Measurements from ENCODE around the gene MIER1.
"Not testable (repeated sequence)": the region's sequence is repeated elsewhere in the genome, so short reads cannot be mapped to it uniquely, and the experiment has no call there.

MIER1 gene

GRCh38 chr1:66933887-66934700, 9.3 kb downstream of the MIER1 start:
- no peak for DNase-seq
- in situ Hi-C loops (cut with MboI; ENCODE audit: low pct_unique_long_range_greater_than_20kb, low sequenced_read_pairs): no loop called here

GRCh38 chr1:66937529-66938234, 12.9 kb downstream of the MIER1 start:
- no peak for DNase-seq

GRCh38 chr1:66938613-66939012, 13.8 kb downstream of the MIER1 start:
- no peak for DNase-seq
- in situ Hi-C loops (cut with MboI; ENCODE audit: low pct_unique_long_range_greater_than_20kb, low sequenced_read_pairs): no loop called here

More at GRCh38 chr1:66937529-66938234, 12.9 kb downstream of the MIER1 start:
- in situ Hi-C loops (cut with MboI; ENCODE audit: low pct_unique_long_range_greater_than_20kb, low sequenced_read_pairs): no loop called here

DNA sequence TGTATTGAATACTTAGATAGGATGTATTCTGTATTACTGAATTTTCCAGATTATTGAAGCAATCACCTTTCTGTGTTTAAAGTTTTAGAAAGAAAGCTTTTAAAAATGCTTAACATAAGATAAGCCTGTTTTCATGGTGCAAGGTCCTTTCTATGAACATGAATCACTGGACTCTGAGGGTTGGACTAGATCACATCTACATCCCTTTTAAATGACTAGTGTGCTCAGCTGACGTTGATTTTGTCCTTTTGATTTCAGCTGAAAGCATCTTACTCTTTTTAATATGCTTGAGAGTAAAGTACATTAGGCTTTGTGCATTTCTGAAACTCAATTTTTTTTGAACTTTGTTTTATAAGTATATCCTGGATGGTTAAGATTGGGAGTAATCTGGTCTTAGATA, 16.2 kb downstream of the MIER1 start:
- in situ Hi-C loops (cut with MboI; ENCODE audit: low pct_unique_long_range_greater_than_20kb, low sequenced_read_pairs): no loop called here
- DNase-seq: no peak

DNA sequence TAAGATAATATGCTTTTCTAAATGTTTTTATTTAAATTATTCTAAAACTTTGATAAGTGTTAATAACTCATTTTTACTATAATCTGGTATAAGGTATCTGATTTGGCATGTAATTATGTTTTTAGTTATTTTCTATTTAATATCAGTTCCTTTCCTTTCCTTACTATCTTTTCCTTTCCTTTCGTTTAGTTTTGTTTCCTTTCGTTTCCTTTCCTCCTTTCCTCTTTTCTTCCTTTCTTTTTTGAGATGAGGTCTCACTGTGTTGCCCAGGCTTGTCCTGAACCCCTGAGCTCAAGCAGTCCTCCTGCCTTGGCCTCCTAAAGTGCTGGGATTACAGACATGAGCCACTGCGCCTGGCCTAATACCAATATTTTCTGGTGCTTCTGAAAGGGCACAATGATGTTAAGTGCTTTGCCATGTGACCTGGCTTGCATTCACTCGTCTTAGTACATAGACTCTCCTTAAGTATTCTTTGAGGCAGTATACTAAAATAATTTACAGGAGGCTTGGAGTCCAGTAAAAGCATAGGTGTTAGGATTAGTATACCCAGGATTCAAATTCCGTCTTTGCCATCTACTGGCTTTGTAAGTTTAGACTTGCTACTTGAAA, 18.7 kb downstream of the MIER1 start:
- in situ Hi-C loops (cut with MboI; ENCODE audit: low pct_unique_long_range_greater_than_20kb, low sequenced_read_pairs): no loop called here
- DNase-seq: no peak

GRCh38 chr1:66944330-66945274, 19.8 kb downstream of the MIER1 start:
- DNase-seq: no peak
- in situ Hi-C loops (cut with MboI; ENCODE audit: low pct_unique_long_range_greater_than_20kb, low sequenced_read_pairs): no loop called here

GRCh38 chr1:66945316-66945715, 20.5 kb downstream of the MIER1 start:
- in situ Hi-C loops (cut with MboI; ENCODE audit: low pct_unique_long_range_greater_than_20kb, low sequenced_read_pairs): no loop called here
- no peak for DNase-seq

DNA sequence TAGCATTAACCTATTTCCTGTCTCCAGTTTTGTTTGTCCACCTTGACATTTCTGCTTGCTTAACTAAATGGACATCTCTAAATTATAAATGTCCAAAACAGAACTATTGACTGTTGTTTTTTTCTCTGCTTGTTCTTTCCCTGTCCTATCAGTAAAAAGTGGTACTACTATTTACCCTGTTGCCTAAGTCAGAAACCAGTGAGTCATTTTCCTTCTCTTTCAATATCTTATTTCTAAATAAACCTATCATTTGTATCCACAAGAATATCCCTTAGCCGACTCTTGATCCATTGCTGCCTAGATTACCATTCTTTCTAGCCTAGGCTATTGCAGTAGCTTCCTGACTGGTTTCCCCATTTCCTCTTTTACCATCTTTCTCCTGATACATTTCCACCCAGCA, 22.5 kb downstream of the MIER1 start:
- in situ Hi-C loops (cut with MboI; ENCODE audit: low pct_unique_long_range_greater_than_20kb, low sequenced_read_pairs): no loop called here

GRCh38 chr1:66951513-66951912, 26.7 kb downstream of the MIER1 start:
- in situ Hi-C loops (cut with MboI; ENCODE audit: low pct_unique_long_range_greater_than_20kb, low sequenced_read_pairs): no loop called here
- DNase-seq: no peak

More for the DNA sequence above, 22.5 kb downstream of the MIER1 start:
- DNase-seq: no peak

- in situ Hi-C loops (cut with MboI; ENCODE audit: low pct_unique_long_range_greater_than_20kb, low sequenced_read_pairs): no loop called here
- no peak for DNase-seq
Observed at GRCh38 chr1:66954208-66954607, 29.4 kb downstream of the MIER1 start.

GRCh38 chr1:66957938-66958337, 33.1 kb downstream of the MIER1 start:
- no peak for DNase-seq
- in situ Hi-C loops (cut with MboI; ENCODE audit: low pct_unique_long_range_greater_than_20kb, low sequenced_read_pairs): no loop called here

DNA sequence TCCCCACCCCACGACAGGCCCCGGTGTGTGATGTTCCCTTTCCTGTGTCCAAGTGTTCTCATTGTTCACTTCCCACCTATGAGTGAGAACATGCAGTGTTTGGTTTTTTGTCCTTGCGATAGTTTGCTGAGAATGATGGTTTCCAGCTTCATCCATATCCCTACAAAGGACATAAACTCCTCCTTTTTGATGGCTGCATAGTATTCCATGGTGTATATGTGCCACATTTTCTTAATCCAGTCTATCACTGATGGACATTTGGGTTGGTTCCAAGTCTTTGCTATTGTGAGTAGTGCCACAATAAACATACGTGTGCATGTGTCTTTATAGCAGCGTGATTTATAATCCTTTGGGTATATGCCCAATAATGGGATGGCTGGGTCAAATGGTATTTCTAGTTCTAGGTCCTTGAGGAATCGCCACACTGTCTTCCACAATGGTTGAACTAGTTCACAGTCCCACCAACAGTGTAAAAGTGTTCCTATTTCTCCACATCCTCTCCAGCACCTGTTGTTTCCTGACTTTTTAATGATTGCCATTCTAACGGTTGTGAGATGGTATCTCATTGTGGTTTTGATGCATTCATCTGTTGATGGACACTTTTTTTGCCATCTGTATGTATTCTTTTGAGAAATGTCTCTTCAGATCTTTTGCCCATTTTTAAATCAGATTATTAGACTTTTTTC, 41.5 kb downstream of the MIER1 start:
- in situ Hi-C loops (cut with MboI; ENCODE audit: low pct_unique_long_range_greater_than_20kb, low sequenced_read_pairs); DNase-seq: not testable (repeated sequence)

DNA sequence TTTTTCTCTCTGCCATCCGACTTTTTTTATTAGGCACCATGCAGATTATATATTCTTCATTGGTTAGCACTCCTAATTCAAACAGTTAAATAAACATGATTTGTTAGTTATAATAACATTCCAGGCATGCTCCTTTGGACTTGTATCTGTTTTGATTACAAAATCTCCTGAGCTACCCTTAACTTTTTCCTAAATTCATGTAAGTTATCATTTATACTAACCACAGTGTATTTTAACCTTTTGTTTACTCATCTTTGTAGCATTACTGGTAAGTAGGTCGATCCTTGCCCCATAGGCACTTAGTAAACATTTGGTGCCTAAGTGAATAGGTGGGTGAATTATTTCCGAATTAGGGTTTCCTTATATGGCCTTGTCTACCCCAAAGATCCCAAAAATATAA, 43.8 kb downstream of the MIER1 start:
- in situ Hi-C loops (cut with MboI; ENCODE audit: low pct_unique_long_range_greater_than_20kb, low sequenced_read_pairs): no loop called here
- DNase-seq: no peak

- DNase-seq: no peak
- in situ Hi-C loops (cut with MboI; ENCODE audit: low pct_unique_long_range_greater_than_20kb, low sequenced_read_pairs): loop anchor here (25.0 kb wide), 1 partner anchor 216 kb away; the partner anchor contains the start of gene DYNLT5
Observed at GRCh38 chr1:66978201-66978600, 53.4 kb downstream of the MIER1 start.

DNA sequence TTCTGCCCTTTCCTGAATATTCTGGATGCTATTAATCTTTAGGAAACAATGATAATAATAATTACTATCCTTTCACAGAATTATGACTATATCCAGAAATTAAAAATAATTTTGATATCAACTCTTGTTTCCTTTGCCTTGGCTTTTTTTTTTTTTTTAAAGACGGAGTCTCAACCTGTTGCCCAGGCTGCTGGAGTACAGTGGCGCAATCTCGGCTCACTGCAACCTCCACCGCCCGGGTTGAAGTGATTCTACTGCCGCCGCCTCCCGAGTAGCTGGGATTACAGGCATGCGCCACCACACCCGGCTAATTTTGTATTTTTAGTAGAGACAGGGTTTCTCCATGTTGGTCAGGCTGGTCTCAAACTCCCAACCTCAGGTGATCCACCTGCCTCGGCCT, 54.8 kb downstream of the MIER1 start:
- not testable (repeated sequence) for DNase-seq
- in situ Hi-C loops (cut with MboI; ENCODE audit: low pct_unique_long_range_greater_than_20kb, low sequenced_read_pairs): loop anchor here (25.0 kb wide), 1 partner anchor 217 kb away; the partner anchor contains the start of gene DYNLT5

DNA sequence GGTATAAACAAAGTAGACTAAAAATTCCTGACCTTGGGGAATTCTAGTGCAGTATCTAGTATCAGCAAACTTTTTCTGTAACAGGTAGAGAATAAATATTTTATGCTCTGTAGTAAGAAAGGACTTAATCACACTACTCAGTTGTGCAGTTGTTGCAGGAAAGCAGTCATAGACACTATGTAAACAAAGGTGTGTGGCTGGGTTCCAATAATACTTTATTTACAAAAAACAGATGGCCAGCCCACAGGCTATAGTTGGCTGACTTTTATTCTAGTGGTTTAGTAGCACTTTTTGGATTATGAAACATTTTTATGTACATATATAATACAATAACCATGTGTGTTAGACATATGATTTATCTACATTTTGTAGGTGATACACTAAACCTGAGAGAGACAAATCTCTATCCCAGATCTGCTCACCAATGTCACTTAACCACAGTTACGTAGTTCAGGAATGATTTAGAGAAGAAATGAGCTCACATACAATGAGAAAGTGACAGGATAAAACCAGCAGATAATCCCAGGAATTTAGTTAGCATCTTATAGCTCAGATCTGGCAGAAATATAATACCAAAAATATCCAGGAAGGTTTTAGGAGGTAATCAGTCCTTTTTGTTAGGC, 56.1 kb downstream of the MIER1 start:
- in situ Hi-C loops (cut with MboI; ENCODE audit: low pct_unique_long_range_greater_than_20kb, low sequenced_read_pairs): loop anchor here (25.0 kb wide), 1 partner anchor 219 kb away; the partner anchor contains the start of gene DYNLT5
- no peak for DNase-seq

DNA sequence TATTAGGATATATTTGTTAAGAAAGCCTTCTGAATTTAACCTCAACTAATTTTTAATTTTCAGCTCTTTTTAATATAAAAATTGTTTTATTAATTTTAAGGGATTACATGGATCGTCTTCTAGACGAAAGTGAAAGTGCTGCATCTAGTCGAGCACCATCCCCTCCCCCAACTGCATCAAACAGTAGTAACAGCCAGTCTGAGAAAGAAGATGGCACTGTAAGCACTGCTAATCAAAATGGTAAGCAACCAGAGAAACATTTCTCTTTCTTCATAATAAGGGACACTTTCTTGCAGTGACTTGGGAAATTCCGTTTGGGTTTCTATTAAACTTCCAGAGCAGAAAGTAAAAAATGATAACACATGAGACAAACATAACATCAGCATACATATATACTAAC, 56.9 kb downstream of the MIER1 start:
- no peak for DNase-seq

More for the DNA sequence above, 56.9 kb downstream of the MIER1 start:
- in situ Hi-C loops (cut with MboI; ENCODE audit: low pct_unique_long_range_greater_than_20kb, low sequenced_read_pairs): loop anchor here (25.0 kb wide), 1 partner anchor 219 kb away; the partner anchor contains the start of gene DYNLT5

Measured in KBM-7 (cell line).